Measurements from ENCODE around the gene ATG10.

Gene ATG10

GRCh38 chr5:82287625-82288024 is 315.8 kb downstream of the ATG10 start:
- DNase-seq = no peak

DNA sequence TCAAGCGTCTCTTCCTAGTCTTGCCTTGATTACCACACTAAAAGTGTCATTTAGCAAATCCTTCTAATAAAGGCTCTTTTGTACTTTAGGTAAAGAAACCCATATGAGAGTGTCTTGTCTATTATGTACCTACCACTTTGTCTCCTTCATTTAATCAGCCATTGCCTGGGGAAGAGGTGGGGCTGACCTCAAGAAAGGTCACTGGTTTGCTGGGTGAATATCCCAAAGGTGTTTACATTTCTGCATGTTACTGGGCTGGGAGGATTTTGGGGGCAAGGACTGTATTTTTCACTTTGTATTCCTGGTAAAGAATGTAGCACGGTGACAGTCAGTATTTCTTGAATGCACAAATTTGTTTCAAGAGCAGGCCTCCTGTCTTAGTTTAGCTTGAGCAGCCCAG is 318.2 kb downstream of the ATG10 start:
- DNase-seq = no peak

DNA sequence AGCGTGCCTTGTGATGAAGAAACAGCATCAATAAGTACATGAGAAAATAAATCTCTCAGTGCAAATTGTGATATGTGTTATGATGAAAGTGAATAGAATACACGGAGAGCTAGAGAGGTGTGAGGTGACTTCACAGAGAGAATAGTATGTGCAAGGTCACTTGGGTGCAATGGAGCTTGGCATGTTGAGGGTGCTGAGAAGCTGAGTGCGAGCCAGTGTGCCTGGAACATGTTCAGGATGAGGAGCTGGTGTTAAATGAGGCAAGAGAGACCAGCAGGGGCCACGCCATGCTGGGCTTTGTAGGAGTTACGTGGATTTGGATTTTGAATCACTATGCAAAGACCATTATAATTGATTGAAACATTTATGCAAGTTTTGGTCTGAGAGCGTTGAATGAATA is 319.1 kb downstream of the ATG10 start:
- no peak for DNase-seq

DNA sequence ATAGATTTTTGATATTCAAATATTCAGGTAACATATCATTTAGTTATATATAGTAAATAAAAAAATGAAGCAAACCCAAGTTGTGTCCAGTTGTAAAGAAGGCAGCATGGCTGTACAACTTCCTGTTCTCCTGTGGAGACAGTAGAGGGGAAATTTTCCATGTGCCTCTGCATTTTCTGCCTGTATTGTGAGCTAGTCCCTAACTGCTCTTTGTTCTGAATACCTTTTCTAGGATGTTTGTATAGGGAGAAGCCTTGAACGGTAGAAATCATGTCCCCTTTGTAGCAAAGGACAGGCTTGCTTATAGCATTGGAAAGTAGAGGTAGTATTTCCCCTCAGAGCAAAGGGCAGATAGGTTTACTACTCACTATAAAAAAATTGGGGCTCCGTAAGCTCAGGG is 319.6 kb downstream of the ATG10 start:
- DNase-seq = no peak

- no peak for DNase-seq
Measured at GRCh38 chr5:82295144-82295543, 323.3 kb downstream of the ATG10 start.

GRCh38 chr5:82295959-82296531 is 324.2 kb downstream of the ATG10 start:
- no peak for DNase-seq

GRCh38 chr5:82296929-82297328 is 325.1 kb downstream of the ATG10 start:
- DNase-seq = no peak

DNA sequence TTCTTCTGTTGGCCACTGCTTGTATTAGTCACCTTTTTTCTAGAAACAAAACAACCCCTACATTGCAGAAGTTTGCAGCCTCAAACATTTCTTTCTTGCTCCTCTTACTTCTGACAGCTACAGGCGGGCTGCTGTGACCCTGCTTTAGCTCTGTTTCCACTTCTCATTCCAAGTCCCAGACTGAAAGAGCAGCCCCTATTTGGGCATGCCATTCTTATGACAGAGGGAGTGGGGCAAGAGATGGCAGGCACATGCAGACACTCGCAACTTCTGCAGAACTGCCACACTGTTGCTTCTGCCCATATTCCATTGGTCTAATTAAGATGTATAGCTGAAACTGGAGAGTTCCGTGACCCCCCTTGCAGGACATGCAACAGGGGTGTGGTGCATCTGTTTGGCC is 325.9 kb downstream of the ATG10 start:
- DNase-seq = no peak

GRCh38 chr5:82298668-82299067 is 326.8 kb downstream of the ATG10 start:
- no peak for DNase-seq

GRCh38 chr5:82301190-82301589 is 329.4 kb downstream of the ATG10 start:
- DNase-seq = no peak

All from cerebellar nuclear complex (tissue), 1 donor.